Stimulated activated CD8-positive, alpha-beta memory T cell treated with anti-CD3 and anti-CD28 coated beads, Interleukin-2, amount 100 ng/mL, for 48 hours (primary cell): ENCODE data around the gene GMPPA.

ENCODE experiments used
- DNase-seq, 2 donors: peaks; one replicate each; pipeline ENCODE4 v3.0.0-alpha.2; 2020; ENCODE audit warnings: low read depth in 2 of 2

GMPPA gene

GRCh38 chr2:219468410-219469185 lies 30.1 kb upstream of the GMPPA start:
- DNase-seq: no peak

GRCh38 chr2:219469186-219469724 lies 29.4 kb upstream of the GMPPA start:
- DNase-seq: no peak

DNA sequence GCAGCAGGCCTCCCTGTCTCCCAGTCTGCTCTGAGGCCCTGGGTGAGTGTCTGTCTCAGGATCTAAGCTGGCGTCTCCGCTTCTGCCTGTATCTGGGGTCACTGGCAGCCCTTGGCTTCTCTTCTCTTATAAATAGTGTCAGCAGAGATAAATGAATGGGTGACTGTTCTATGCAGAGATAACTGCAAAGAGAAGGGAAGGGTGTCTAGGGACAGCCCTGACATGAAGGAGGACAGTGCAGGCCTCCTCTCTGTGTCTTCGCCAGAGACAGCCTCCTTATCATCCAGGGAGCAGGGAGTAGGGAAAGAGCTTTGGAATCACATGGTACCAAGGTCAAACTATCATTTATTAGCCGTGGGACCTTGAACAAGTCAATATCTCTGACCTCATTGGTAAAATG lies 28.3 kb upstream of the GMPPA start:
- DNase-seq: no peak

DNA sequence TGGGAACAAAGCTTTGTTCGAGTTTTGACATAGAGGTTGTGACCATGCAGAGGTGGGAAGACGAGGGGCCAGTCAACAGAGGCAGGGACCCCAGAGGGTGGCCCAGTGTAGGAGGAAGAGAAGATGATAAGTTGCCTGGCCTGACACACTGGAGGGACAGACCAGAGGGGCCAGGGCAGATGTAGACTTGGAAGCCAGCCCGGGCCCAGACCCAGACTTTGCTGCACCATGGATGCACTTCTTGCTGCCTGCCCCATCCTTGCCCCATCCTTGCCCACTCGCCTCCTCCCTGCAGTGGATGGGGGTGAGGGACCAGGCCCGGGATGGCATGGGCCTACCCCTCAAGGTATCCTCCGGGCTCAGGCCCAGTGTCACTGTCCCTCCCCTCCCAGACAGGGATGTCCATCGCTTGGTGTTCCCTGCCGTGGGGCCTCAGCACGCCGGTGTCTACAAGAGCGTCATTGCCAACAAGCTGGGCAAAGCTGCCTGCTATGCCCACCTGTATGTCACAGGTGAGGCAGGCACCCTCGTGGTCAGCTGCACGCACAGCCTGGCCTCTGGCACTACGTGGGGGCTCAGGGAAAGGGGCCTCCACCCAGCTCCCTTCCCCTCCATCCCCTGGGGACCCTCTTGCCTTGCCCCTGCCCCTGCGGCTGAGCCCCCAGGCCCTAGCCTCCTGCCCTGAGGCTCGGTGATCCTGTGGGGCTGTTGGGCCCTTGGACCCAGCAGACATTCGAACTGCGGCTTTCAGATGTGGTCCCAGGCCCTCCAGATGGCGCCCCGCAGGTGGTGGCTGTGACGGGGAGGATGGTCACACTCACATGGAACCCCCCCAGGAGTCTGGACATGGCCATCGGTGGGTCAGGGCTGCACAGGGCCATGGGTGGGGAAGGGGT lies 27.0 kb upstream of the GMPPA start:
- no peak for DNase-seq

DNA sequence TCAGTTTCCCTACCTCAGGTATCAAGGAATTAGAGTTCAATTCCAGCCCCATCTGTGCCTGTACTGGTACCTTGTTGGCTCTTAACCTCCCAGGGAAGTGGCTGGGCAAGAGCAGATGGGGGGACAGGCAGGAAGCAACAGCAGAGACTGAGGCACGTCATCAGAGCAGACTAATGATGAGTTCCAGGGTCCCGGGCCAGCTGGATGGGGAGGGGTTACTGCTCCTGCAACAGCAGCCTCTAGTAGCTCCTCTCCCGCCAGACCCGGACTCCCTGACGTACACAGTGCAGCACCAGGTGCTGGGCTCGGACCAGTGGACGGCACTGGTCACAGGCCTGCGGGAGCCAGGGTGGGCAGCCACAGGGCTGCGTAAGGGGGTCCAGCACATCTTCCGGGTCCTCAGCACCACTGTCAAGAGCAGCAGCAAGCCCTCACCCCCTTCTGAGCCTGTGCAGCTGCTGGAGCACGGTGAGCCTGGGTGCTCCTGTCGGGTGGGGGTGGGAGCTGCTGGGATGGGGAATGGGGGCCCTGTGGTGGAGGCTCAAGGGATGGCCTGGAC lies 26.0 kb upstream of the GMPPA start:
- DNase-seq: no peak

DNA sequence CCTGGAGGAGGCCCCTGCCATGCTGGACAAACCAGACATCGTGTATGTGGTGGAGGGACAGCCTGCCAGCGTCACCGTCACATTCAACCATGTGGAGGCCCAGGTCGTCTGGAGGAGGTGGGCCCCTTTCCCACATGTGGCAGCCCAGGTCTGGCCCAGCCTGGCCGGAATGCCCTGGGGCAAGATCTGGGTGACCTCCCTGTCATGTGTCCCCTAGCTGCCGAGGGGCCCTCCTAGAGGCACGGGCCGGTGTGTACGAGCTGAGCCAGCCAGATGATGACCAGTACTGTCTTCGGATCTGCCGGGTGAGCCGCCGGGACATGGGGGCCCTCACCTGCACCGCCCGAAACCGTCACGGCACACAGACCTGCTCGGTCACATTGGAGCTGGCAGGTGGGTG lies 25.2 kb upstream of the GMPPA start:
- no peak for DNase-seq

GRCh38 chr2:219474285-219475060 lies 24.2 kb upstream of the GMPPA start:
- no peak for DNase-seq

GRCh38 chr2:219475278-219475677 lies 23.4 kb upstream of the GMPPA start:
- no peak for DNase-seq

GRCh38 chr2:219475697-219476651 lies 22.7 kb upstream of the GMPPA start:
- DNase-seq: peak; percentile 54 to 63

- DNase-seq: no peak
Measured at GRCh38 chr2:219476652-219477151, 22.0 kb upstream of the GMPPA start.

DNA sequence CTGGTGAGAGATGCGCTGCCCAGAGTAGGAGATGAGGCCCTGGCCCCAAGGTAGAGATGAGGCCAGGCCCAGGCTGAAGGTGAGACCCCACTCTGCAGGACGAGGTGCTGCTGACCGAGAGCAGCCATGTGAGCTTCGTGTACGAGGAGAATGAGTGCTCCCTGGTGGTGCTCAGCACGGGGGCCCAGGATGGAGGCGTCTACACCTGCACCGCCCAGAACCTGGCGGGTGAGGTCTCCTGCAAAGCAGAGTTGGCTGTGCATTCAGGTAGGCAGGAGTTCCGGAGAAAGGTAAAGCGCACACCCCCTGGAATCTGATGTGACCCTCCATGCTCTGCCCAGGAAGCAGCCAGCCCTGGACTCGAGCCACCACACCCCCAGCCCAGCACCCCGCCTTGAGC lies 21.5 kb upstream of the GMPPA start:
- DNase-seq: no peak

GRCh38 chr2:219477815-219478214 lies 20.9 kb upstream of the GMPPA start:
- DNase-seq: no peak

DNA sequence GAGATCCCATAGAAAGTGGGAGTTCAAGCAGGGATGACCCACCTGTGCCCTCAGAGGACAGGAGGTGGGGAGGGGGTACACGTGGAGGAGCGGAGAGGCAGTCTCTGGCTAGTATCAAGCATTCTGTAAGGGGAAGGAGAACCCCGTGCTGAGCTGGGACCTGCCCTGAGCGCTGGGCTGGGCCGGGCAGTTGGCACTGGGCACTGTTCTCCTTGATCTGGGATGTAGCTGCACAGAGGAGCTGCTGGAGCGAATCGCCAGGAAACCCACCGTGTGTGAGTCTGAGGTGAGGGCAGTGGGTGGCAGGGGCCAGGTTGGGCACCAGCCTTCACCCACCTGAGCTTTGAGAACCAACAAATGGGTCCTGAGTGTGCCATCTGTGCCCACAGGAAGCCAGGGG lies 19.8 kb upstream of the GMPPA start:
- no peak for DNase-seq

GRCh38 chr2:219480004-219480403 lies 18.7 kb upstream of the GMPPA start:
- no peak for DNase-seq

DNA sequence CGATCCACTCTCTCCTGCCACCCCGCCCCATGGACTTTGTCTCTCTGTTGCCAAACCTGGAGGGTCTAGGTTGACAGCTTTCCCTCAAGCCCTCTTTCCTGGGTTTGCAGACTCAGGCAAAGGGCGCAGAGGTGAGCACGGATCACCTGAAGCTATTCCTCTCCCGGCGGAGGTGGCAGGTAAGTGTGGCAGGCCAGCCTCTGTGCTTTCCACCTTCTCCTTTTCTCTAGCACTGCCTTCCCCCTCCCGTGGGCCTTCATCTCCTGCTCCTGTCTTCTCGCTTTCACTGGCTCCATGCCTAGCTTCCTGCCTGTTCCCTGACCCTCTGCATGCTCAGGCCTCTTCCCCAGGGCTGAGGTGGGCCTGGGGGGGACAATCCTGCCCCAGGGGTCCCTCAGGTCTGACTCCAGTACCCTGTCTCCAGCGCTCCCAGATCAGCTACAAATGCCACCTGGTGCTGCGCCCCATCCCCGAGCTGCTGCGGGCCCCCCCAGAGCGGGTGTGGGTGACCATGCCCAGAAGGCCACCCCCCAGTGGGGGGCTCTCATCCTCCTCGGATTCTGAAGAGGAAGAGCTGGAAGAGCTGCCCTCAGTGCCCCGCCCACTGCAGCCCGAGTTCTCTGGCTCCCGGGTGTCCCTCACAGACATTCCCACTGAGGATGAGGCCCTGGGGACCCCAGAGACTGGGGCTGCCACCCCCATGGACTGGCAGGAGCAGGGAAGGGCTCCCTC lies 15.9 kb upstream of the GMPPA start:
- no peak for DNase-seq

DNA sequence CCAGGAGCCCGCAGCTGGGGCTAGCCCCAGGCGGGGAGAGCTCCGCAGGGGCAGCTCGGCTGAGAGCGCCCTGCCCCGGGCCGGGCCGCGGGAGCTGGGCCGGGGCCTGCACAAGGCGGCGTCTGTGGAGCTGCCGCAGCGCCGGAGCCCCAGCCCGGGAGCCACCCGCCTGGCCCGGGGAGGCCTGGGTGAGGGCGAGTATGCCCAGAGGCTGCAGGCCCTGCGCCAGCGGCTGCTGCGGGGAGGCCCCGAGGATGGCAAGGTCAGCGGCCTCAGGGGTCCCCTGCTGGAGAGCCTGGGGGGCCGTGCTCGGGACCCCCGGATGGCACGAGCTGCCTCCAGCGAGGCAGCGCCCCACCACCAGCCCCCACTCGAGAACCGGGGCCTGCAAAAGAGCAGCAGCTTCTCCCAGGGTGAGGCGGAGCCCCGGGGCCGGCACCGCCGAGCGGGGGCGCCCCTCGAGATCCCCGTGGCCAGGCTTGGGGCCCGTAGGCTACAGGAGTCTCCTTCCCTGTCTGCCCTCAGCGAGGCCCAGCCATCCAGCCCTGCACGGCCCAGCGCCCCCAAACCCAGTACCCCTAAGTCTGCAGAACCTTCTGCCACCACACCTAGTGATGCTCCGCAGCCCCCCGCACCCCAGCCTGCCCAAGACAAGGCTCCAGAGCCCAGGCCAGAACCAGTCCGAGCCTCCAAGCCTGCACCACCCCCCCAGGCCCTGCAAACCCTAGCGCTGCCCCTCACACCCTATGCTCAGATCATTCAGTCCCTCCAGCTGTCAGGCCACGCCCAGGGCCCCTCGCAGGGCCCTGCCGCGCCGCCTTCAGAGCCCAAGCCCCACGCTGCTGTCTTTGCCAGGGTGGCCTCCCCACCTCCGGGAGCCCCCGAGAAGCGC lies 15.0 kb upstream of the GMPPA start:
- DNase-seq: no peak

DNA sequence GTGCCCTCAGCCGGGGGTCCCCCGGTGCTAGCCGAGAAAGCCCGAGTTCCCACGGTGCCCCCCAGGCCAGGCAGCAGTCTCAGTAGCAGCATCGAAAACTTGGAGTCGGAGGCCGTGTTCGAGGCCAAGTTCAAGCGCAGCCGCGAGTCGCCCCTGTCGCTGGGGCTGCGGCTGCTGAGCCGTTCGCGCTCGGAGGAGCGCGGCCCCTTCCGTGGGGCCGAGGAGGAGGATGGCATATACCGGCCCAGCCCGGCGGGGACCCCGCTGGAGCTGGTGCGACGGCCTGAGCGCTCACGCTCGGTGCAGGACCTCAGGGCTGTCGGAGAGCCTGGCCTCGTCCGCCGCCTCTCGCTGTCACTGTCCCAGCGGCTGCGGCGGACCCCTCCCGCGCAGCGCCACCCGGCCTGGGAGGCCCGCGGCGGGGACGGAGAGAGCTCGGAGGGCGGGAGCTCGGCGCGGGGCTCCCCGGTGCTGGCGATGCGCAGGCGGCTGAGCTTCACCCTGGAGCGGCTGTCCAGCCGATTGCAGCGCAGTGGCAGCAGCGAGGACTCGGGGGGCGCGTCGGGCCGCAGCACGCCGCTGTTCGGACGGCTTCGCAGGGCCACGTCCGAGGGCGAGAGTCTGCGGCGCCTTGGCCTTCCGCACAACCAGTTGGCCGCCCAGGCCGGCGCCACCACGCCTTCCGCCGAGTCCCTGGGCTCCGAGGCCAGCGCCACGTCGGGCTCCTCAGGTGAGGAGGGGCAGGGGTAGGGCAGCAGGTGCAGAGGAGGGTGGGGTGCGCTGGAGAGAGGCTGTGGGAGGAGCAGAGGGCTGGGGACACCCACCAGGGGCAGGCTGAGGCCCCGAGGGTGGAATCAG lies 14.1 kb upstream of the GMPPA start:
- no peak for DNase-seq

- DNase-seq: no peak
Measured at GRCh38 chr2:219485201-219485580, 13.5 kb upstream of the GMPPA start.
